Ishikawa (cell line): ENCODE results near the gene PERCC1.

ENCODE experiments used
- CEBPB ChIP-seq: IDR thresholded peaks from 2 replicates; pipeline ENCODE4 v1.6.1; 2012
- CREB1 ChIP-seq: IDR thresholded peaks from 2 replicates; pipeline ENCODE4 v1.6.1; 2012; ENCODE audit warnings: low read depth
- EGR1 ChIP-seq: IDR thresholded peaks from 2 replicates; pipeline ENCODE4 v1.6.1; 2012
- EP300 ChIP-seq: IDR thresholded peaks from 2 replicates; pipeline ENCODE4 v1.6.1; 2012; ENCODE audit warnings: borderline replicate concordance
- FOXM1 ChIP-seq: IDR thresholded peaks from 2 replicates; pipeline ENCODE4 v1.6.1; 2012; ENCODE audit warnings: low read depth, borderline replicate concordance
- NFIC ChIP-seq: IDR thresholded peaks from 2 replicates; pipeline ENCODE4 v1.6.1; 2012
- RAD21 ChIP-seq: IDR thresholded peaks from 2 replicates; pipeline ENCODE4 v1.6.1; 2012; ENCODE audit warnings: low read depth
- TAF1 ChIP-seq: IDR thresholded peaks from 2 replicates; pipeline ENCODE4 v1.6.1; 2012; ENCODE audit warnings: low read depth, mild to moderate bottlenecking
- TCF12 ChIP-seq: IDR thresholded peaks from 2 replicates; pipeline ENCODE4 v1.6.1; 2012; ENCODE audit warnings: low read depth
- TEAD4 ChIP-seq: IDR thresholded peaks from 2 replicates; pipeline ENCODE4 v1.6.1; 2012
- YY1 ChIP-seq: IDR thresholded peaks from 2 replicates; pipeline ENCODE4 v1.6.1; 2012; ENCODE audit warnings: low read depth
- ZBTB7A ChIP-seq: IDR thresholded peaks from 2 replicates; pipeline ENCODE4 v1.6.1; 2012; ENCODE audit warnings: low read depth
- TF ChIP-seq, protein P1 (sequence below): IDR thresholded peaks from 2 replicates; pipeline ENCODE4 v1.6.1; 2012
- TF ChIP-seq, protein P2 (sequence below): IDR thresholded peaks from 2 replicates; pipeline ENCODE4 v1.6.1; 2012; ENCODE audit warnings: low read depth, mild to moderate bottlenecking
- TF ChIP-seq, protein P3 (sequence below): IDR thresholded peaks from 2 replicates; pipeline ENCODE4 v1.6.1; 2012

Gene PERCC1

DNA sequence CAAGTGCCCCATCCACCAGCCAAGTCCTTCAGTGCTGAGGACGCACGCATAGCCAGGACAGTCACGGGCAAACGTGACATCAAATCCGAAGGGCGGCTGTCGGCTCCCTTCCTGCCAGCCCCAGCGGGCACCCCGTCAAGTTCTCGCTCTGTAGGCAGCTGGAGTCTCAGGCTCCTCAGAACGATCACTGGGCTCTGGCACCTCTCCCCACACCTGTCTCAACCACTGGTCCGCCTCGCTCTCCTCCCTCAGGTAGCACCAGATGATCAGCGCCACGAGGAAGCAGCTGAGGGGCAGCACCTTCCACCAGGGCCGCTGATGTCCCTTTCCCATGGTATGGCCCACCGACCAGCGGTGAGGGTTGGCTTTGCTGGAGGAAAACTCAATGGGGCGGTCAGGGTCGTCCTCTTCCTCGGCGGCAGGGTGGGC, 10.8 kb upstream of the PERCC1 start:
- no peak for TF ChIP-seq EP300
- TF ChIP-seq ZBTB7A, result no peak
- TF ChIP-seq CREB1, result no peak
- TF ChIP-seq FOXM1, result no peak

DNA sequence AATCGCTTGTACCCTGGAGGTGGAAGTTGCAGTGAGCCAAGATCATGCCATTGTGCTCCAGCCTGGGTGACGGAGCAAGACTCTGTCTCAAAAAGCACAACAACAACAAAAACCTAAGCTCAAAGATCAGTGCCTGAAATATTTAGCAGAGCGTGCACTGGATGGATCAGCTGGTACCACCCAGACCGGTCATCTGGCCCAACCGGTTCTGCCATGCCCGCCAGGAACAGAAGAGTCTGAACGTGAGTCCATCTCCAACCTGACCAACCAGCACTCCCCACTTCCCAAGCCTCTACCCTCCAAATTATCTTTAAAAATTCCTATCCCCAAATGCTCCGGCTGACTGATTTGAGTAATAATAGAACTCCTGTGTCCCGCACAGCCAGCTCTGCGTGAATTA, 8.8 kb upstream of the PERCC1 start:
- no peak for TF ChIP-seq EP300
- TF ChIP-seq RAD21, result no peak

DNA sequence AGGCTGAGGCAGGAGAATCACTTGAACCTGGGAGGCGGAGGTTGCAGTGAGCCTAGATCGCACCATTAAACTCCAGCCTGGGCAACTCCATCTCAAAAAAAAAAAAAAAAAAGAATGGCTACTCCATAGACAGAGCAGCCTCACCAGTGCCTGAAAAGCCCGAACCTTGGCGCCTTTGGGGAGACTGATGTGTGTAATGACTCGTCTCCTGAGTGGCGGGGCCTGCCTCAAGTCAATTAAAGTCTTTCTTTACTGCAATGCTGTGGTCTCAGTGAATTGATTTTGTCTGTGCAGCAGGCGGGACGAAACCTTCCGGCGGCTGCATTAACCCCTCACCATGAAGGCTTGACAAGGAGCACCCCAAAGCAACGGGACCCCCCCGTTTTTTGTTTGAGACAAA, 6.8 kb upstream of the PERCC1 start:
- TF ChIP-seq YY1, result no peak
- TF ChIP-seq NFIC, result no peak
- TF ChIP-seq, protein P1, sequence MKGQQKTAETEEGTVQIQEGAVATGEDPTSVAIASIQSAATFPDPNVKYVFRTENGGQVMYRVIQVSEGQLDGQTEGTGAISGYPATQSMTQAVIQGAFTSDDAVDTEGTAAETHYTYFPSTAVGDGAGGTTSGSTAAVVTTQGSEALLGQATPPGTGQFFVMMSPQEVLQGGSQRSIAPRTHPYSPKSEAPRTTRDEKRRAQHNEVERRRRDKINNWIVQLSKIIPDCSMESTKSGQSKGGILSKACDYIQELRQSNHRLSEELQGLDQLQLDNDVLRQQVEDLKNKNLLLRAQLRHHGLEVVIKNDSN, result no peak
- no peak for TF ChIP-seq TCF12
- no peak for TF ChIP-seq EP300
- TF ChIP-seq CEBPB, result no peak
- TF ChIP-seq, protein P2, sequence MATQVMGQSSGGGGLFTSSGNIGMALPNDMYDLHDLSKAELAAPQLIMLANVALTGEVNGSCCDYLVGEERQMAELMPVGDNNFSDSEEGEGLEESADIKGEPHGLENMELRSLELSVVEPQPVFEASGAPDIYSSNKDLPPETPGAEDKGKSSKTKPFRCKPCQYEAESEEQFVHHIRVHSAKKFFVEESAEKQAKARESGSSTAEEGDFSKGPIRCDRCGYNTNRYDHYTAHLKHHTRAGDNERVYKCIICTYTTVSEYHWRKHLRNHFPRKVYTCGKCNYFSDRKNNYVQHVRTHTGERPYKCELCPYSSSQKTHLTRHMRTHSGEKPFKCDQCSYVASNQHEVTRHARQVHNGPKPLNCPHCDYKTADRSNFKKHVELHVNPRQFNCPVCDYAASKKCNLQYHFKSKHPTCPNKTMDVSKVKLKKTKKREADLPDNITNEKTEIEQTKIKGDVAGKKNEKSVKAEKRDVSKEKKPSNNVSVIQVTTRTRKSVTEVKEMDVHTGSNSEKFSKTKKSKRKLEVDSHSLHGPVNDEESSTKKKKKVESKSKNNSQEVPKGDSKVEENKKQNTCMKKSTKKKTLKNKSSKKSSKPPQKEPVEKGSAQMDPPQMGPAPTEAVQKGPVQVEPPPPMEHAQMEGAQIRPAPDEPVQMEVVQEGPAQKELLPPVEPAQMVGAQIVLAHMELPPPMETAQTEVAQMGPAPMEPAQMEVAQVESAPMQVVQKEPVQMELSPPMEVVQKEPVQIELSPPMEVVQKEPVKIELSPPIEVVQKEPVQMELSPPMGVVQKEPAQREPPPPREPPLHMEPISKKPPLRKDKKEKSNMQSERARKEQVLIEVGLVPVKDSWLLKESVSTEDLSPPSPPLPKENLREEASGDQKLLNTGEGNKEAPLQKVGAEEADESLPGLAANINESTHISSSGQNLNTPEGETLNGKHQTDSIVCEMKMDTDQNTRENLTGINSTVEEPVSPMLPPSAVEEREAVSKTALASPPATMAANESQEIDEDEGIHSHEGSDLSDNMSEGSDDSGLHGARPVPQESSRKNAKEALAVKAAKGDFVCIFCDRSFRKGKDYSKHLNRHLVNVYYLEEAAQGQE, result no peak
- TF ChIP-seq ZBTB7A, result no peak
- no peak for TF ChIP-seq CREB1

DNA sequence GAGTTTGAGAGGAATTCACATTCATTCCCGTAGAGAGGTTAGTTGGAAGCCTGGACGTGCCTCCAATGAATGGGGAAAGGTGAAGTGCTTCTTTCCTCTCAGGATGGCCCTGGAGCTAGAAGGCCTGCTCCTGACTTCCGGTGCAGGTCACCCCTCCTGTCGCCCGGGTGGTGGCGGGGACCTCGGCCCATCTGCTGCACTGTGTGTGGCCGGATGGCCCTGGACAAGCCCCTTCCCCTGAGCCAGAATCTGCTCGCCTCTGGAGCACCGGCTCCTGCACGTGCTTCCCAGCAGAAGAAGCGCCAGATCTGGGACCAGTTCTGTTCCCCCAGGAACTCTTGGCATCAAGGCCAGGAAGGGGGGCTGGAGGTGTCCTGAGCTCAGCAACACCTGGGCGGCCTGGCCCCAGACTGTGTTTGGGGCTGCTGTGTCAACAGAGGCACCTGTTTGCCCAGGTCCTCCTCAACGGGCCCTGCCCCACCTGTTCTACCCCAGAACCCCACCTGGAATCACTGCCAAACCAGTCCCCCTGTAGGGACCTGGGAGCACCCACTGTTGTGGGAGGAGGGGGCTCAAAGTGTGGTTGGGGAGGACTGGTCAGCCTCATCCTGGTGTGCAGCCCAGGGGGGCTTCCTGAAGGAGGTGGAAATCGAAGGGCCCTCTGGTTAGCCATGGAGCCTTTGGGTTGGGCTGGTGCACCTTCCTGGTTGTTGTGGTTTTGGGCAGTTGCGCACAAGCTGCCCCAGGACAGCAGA, 5.1 kb upstream of the PERCC1 start:
- TF ChIP-seq CEBPB (no peak), CREB1 (no peak), EGR1 (no peak), NFIC (no peak), ZBTB7A (no peak), FOXM1 (no peak)
- TF ChIP-seq, protein P1, result no peak

DNA sequence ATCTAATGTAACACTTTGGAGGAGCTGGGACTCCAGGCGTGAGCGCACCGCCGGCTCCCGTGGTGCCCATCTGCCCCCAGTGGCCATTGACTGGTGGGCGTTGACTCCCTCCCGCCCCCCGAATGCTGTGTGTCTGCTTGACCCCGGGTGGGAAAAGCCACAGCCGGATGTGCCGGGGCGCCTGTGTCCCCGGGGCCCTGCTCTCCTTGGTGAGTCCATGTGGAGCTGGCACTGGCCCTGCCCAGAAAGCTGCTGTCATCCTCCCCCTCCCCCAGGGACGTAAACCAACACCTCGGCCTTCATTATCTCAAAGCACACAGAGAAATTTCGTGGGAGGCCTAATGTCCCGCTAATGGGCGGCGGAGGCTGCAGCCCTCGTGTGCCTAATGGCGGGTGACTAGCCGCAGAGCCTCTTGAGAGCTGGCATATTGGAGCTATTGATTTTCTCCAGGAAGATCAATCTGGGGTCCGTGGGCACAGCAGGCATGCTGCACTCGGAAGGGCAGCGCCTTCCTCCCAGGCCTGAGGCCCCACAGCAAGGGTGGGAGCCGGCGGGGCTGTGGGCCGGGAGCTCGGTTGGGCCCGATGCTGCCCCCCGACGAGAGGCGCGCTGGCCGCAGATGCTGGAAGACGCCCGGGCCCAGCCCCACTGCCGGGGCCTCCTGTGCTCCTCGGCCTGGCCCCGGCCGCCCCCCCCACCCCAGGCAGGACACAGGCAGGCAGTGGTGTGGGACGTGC, 4.0 kb upstream of the PERCC1 start:
- no peak for TF ChIP-seq CREB1
- TF ChIP-seq, protein P1, result no peak
- no peak for TF ChIP-seq EP300
- no peak for TF ChIP-seq TCF12
- TF ChIP-seq TEAD4, result no peak
- no peak for TF ChIP-seq RAD21
- TF ChIP-seq, protein P2, result no peak
- no peak for TF ChIP-seq NFIC
- no peak for TF ChIP-seq ZBTB7A
- no peak for TF ChIP-seq EGR1
- no peak for TF ChIP-seq FOXM1
- TF ChIP-seq, protein P3, sequence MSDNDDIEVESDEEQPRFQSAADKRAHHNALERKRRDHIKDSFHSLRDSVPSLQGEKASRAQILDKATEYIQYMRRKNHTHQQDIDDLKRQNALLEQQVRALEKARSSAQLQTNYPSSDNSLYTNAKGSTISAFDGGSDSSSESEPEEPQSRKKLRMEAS, result no peak
- no peak for TF ChIP-seq CEBPB
- TF ChIP-seq TAF1, result no peak
- no peak for TF ChIP-seq YY1
